ENCODE data around the gene KHK.
"Not testable (repeated sequence)": the region's sequence is repeated elsewhere in the genome, so short reads cannot be mapped to it uniquely, and the experiment has no call there.

Gene KHK

DNA sequence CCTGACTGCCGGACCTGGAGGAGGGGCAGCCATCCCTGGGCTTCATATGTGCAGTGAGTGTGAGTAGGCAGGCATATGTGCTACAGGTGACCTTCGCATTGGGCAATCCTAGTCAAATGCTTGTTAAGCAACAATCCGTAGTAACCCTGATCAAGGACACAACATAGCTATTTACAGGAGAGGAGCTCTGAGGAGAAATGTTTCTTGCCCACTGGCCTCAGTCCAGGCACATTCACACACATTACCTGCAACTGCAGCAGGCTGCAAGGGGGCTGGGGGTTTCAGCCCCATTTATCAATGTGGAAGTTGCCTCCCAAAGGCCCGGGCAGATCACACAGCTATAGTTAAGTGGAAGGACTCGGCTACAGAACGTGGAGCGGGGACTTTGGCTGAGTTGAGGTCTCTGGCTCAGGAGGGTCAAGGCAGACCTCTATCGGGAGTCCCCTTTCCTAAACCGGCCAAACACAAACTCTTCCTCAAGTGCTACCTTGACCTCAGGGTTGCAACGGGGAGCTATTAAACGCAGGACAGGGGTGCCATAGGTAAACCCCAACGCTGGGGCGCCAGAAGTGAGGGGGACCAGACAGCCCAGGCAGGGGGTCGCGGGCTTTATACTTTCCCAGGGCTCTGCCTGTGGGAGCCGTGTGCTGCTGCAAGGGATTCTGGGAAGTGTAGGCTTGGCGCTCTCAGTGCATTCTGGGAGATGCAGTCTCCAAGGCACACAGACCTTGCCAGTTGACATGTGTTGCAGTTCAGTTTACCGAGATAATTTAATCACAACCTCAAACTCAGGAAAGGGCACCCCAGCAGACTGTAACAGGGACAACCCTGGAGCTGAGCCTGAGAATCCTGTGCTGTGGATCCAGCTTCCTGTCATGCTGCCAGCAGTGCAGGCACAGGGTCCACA, 9.4 kb downstream of the KHK start:
- DNase-seq (ENCODE audit: low read depth, low spot score): peak; percentile 77

DNA sequence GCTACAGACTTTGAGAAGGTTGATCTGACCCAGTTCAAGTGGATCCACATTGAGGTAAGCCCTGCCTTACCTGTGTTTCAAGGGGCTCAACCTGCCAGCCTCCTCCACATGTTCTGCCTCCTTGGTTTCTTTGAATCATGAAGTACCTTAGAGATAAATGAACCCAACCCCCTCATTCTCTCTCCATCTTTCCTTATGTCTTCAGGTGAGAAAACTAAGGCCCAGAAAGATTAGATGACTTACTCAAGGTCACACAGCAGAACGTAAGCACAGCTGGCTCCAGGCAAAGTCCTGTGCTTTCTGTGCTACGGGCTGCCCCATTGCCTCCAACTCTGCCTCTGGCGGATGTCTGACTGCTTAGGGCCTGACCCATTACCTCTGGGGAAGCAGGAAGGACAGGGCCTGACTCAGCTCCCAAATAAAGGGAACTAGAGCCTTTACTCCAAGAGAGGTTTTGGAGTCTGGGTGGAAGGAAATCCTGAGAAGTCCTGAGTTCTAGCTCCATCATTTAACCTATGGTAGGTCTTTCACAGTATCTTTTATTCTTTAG, 10.3 kb downstream of the KHK start:
- no peak for DNase-seq (ENCODE audit: low read depth, low spot score)

DNA sequence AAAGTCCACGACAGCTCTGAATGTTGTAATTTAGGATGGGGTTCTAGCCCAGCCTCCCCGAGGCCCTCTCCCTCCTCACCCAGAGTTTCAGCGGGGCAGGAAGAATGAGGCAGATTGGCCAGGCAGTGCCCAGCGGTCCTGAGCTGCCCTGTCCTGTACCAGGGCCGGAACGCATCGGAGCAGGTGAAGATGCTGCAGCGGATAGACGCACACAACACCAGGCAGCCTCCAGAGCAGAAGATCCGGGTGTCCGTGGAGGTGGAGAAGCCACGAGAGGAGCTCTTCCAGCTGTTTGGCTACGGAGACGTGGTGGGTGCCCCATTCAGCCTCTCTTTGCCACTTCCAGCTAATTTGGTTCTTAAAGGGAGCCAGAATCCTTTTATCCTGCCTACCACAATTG, 10.8 kb downstream of the KHK start:
- no peak for DNase-seq (ENCODE audit: low read depth, low spot score)

DNA sequence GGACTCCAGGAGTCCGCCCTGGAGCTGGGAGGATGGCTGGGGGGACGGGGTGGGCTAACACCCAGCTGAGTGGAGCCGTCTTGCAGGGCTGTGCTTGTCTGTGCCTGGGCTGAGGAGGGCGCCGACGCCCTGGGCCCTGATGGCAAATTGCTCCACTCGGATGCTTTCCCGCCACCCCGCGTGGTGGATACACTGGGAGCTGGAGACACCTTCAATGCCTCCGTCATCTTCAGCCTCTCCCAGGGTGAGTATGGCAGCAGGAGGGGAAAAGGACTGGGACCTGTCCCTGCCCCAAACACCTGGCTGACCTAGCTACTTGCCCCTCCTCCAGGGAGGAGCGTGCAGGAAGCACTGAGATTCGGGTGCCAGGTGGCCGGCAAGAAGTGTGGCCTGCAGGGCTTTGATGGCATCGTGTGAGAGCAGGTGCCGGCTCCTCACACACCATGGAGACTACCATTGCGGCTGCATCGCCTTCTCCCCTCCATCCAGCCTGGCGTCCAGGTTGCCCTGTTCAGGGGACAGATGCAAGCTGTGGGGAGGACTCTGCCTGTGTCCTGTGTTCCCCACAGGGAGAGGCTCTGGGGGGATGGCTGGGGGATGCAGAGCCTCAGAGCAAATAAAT, 12.9 kb downstream of the KHK start:
- no peak for DNase-seq (ENCODE audit: low read depth, low spot score)

DNA sequence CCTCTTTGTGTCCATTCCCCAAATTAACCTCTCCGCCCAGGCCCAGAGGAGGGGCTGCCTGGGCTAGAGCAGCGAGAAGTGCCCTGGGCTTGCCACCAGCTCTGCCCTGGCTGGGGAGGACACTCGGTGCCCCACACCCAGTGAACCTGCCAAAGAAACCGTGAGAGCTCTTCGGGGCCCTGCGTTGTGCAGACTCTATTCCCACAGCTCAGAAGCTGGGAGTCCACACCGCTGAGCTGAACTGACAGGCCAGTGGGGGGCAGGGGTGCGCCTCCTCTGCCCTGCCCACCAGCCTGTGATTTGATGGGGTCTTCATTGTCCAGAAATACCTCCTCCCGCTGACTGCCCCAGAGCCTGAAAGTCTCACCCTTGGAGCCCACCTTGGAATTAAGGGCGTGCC, 13.5 kb downstream of the KHK start:
- no peak for DNase-seq (ENCODE audit: low read depth, low spot score)

DNA sequence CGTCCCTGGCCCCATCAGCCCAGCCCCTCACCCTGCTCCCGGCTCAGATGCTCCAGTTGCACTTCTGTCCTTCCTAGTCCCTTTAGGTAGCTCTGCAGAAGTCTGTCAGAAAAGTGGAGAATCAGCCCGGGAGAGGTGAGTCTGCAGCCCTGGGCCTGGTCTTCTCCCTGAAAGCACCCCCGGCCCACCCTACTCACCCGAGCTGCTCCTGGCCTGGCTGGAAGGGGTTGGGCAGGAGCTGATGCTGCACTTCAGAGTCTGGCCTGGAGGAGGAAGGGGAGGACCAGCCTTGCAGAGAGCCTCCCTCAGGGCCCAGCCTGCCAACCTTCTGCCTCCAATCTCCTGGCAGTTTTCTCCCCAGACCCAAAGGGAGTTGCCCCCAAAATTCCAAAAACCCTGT, 15.8 kb downstream of the KHK start:
- DNase-seq (ENCODE audit: low read depth, low spot score): no peak

DNA sequence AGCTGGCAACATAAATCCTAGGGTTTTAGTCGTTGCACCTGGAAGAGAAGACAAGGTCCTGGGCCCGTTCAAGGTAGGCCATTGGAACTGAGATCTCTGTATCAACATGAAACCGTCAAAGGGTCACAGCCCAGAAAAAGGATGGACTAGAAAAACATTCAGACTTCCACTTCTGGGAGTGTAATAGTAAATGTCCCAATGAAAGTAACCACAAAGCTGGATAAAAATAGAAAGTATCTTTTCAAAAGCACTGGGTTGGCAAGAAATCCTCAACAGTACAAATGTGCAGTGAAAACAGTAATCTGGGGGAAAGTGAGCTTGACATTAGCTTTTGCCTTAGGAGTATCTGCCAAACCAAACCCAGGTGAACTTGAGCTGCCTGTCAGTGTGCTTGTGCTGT, 19.4 kb downstream of the KHK start:
- peak; percentile 10 for DNase-seq (ENCODE audit: low read depth, low spot score)

DNA sequence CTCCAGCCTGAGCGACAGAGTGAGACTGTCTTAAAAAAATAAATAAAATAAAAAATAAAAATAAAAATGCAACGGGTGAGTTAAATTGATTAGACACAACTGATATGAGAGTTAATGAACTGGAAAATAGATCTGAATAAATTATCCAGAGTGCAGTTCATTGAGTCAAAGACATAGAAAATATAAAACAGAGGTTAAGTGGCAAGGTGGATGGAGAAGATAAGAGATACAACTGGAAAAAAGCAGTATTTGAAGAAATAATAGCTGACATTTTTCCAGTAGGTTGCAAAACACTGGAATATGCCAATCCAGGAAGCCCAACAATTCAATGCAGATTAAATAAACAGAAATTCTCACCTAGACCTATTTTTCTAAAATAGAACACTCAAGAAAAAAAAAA, 21.6 kb downstream of the KHK start:
- no peak for DNase-seq (ENCODE audit: low read depth, low spot score)

DNA sequence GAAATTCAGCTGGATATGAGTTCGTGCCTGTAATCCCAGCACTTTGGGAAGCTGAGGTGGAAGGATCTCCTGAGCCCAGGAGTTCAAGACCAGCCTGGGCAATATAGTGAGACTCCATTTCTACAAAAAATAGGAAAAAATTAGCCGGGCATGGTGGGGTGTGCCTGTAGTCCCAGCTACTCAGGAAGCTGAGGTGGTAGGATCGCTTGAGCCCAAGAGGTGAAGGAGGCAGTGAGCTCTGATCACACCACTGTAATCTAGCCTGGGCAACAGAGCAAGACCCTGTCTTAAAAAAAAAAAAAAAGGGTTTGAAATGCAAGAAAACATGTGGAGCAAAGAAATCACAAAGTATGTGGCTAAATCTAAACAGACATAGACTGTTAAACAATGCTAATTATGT, 22.5 kb downstream of the KHK start:
- DNase-seq (ENCODE audit: low read depth, low spot score): no peak

DNA sequence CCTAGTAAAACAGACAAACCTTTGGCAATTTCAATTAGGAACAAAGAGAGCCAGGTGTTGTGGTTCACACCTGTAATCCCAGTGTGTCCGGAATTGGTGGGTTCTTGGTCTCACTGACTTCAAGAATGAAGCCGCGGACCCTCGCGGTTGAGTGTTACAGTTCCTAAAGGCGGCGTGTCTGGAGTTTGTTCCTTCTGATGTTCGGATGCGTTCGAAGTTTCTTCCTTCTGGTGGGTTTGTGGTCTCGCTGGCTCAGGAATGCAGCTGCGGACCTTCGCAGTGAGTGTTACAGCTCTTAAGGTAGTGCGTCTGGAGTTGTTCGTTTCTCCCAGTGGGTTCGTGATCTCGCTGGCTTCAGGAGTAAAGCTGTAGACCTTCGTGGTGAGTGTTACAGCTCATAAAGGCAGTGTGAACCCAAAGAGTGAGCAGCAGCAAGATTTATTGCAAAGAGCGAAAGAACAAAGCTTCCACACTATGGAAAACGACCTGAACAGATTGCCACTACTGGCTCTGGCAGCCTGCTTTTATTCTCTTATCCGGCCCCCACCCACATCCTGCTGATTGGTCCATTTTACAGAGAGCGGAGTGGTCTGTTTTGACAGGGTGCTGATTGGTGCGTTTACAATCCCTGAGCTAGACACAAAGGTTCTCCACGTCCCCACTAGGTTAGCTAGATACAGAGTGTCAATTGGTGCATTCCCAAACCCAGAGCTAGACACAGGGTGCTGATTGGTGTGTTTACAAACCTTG, 24.2 kb downstream of the KHK start:
- DNase-seq (ENCODE audit: low read depth, low spot score): not testable (repeated sequence)

DNA sequence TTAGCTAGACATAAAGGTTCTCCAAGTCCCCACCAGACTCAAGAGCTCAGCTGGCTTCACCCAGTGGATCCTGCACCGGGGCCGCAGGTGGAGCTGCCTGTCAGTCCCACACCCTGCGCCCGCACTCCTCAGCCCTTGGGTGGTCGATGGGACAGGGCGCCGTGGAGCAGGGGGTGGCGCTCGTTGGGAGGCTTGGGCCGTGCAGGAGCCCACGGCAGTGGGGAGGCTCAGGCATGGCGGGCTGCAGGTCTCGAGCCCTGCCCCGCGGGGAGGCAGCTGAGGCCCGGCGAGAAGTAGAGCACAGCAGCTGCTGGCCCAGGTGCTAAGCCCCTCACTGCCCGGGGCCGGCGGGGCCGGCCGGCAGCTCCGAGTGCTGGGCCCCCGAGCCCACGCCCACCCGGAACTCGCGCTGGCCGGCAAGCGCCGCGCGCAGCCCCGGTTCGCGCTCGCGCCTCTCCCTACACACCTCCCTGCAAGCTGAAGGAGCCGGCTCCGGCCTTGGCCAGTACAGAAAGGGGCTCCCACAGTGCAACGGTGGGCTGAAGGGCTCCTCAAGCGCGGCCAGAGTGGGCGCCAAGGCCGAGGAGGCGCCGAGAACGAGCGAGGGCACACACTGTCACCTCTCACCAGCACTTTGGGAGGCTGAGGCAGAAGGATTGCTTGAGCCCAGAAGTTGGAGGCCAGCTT, 25.0 kb downstream of the KHK start:
- DNase-seq (ENCODE audit: low read depth, low spot score): not testable (repeated sequence)

DNA sequence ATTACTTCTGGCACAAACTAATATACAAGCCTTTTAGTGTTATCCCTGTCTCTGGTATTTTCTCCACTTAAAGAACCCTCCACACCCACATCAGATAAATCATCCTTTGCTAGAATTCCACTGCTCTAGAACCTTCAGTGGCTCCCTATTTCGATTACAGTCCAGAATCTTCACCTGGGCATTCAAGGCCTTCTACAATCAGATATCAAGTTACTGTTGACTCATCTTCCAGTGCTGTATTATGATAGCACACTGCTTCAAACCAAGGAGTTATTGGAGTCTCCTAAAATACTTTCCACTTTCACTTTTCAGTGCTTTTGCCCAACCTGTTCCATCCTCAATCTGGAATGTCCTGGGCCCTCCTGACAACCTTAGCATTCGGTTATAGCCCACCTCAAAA, 28.9 kb downstream of the KHK start:
- DNase-seq (ENCODE audit: low read depth, low spot score): no peak

DNA sequence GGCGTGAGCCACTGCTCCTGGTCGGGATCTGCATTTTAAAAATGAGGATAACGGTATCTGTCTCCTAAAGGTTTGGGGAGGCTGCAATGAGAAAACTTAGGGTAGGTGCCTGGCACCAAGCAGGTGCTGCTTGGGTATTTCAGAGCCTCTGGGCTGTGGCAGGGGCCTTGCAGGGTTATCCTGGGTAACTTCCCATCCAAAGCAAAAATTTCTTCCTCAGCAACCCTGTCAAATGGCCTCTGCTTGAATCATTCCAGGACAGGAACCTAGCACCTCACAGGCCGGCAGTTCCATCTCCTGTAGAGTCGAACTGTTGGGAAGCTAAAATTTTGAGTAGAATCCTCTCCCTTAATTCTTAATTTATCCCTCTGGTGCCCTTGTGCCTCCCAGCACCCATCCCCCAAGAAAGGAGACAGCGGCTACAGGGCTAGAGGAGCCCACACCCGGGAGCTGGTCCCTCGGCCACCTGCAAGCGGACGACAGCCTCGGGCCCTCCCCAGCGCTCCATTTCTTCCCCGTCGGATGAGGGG, 31.5 kb downstream of the KHK start:
- DNase-seq (ENCODE audit: low read depth, low spot score): peak; percentile 8

DNA sequence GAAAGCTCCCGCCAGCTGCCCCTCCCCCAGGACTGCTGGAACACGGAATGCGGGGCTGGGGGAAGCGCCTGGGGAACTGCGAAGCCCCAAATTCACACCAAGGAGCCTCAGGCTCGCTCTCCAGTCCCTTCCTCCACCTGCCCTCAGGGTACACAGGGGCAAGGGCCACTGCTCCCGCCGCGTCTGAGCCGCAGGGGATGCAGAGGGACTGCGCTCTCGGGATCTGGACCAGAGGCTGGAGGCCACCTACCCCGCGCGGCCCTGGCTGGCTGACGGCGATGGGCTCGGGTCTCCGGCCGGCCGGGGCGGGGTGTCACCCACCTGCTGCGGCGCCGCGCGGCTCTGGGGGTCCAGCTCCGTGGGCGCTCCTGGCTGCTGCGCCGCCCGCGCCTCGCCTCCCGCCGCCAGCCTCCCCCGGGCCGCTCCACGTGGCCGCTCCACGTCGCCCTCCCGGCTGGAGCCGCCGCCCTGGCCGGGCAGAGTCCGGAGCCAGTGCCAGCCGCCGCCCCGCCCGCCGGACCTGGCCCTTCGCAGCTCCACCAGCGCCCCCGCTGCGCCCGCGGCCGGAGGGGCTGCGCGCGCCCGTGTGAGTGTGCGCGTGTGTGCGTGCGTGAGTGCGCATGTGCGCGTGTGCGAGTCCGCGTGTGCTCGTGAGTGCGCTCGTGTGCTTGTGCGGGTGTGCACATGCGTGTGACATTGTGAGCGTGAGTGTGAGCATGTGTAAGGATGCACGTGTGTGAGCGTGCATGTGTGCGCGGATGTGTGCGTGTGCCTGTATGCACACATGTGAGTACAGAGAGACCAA, 32.2 kb downstream of the KHK start, which contains the start of gene CGREF1:
Gene CGREF1 (minus strand): TSS at position 604 of the 805 bp plus-strand sequence. CDS start 14,762 bp downstream, outside the sequence.
- DNase-seq (ENCODE audit: low read depth, low spot score): peak; percentile 38

DNA sequence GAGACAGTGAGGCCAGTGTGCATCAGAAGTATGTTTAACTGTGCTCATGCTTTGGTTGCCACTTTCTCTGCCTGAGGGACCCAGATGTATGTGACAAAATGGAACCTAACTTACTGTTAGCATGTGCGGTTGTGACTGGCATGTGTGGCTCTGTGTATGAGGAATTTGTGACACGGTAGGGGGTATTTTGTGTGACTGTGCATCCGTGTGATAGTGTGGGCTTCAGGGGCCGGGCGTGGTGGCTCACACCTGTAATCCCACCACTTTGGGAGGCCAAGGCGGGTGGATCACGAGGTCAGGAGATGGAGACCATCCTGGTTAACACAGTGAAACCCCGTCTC, 32.7 kb downstream of the KHK start:
- not testable (repeated sequence) for DNase-seq (ENCODE audit: low read depth, low spot score)

DNA sequence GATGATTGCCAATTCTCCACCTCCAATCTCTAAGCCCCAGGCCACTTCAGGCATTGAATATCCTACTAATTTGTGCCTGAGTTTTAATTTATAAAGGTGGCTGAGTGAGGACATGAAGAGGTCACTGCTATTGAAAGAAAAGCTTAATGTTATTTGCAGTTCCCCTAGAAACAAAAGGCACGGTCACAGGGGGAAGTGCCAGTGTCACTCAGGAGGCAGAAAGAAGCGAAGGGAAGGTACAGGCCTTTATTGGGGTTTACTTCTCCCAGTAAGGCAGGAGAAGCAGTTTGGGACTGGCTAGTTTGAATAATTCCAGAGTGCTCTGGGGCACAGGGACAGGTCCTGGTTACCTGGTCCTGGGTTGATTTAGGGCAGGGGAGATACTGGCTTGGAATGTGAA, 35.3 kb downstream of the KHK start:
- no peak for DNase-seq (ENCODE audit: low read depth, low spot score)

DNA sequence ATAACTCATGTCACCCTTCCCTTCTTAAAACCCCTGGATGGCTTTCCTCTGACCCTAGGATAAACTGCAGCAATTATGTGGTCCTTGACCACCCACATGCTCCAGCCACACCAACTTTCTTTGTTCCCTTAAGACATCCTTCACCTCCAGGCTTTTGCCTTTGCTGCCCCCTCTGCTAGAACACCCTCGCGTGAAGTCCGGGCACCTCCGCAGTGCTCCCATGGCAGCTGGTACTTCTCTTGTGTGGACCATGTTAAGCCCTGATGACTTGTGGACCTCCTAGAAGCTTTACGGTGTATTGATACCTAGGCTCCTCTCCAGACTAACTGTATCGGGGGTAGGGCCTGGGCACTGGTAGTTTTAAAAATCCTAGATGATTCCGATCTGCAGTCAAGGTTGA, 36.2 kb downstream of the KHK start:
- no peak for DNase-seq (ENCODE audit: low read depth, low spot score)

DNA sequence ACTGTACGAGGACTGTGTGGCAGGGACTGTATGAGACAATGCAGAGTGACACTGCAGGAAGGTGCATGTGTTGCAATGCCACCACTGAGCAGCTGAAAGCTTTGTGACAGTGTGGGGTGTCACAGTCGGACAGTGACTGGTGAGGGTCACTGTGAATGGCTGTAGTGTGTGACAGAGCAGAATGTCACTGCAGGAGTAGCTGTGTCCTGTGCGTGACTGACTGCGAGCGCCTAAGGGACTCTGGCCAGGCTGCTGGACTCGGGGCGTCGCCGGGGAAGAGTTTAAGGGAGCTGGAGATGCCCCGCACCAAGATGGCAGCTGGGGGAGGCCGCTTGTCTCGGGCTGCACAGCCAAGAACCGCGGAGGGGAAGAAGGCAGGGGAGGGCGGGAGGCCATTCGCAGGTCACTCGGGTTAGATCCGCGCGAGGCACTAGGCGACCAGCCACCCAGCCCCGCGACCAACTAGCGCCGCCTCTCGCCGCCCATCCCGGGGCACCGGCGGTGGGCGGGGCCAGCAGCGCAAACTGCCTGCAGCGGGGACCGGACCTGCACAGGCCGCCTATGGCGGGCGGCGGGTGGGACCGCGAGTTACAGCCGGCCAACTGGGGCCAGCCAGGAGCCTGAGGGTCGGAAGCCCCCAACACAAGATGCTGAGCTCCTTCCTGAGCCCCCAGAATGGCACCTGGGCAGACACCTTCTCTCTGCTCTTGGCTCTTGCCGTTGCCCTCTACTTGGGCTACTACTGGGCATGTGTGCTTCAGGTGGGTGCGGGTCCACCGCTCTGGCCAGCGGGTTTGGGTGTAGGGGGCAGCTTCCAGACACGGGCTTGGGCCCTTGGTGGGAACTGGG, 37.0 kb downstream of the KHK start, which contains the start of gene ABHD1:
Gene ABHD1 (plus strand): TSS at position 514 of the 849 bp plus-strand sequence. CDS start 134 bp downstream, at position 648.
- DNase-seq (ENCODE audit: low read depth, low spot score): peak; percentile 53

DNA sequence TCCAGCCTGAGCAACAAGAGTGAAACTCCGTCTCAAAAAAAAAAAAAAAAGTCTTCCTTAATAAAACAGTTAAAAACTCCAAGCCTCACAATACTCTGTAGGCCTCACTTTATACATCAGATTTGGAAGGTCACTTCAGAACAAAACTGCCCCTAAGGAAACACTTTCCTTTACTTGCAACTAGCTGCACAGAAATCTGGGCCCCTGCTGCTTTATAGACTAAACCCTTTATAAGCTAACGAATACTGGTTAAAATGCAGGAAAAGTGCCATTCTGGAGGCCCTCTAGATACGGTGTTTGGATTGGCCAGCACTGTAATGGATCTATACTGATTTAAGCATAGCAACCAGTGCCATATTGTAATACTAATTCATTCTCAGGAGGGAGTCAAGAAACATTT, 38.5 kb downstream of the KHK start:
- DNase-seq (ENCODE audit: low read depth, low spot score): no peak
